Esophagus squamous epithelium (tissue), 5 donors: Measurements from ENCODE around the gene DNAH8. TPM values are rescaled to one million over a fixed set of nuclear protein-coding genes. Genes with fewer than 3 reads are reported as not detected.

ENCODE experiments used
- DNase-seq: peaks from one replicate; lab custom pipeline; 2025; lab: John Stamatoyannopoulos, UW
- H3K27ac ChIP-seq, 4 donors: fragments of 200-600 bp; sonication (generic); one replicate each; pipeline ENCODE4 v1.5.1; 2016 to 2019; ENCODE audit warnings: mild to moderate bottlenecking in 1 of 4
- H3K27me3 ChIP-seq, 4 donors: fragments of 200-600 bp; sonication (generic); 1 replicate in 3 of 4; 2 replicates in 1 of 4; pipeline versions ENCODE4 v1.5.1 to v1.6.0; 2017 to 2021; ENCODE audit warnings: antibody characterized with exemption in 1 of 4
- H3K36me3 ChIP-seq, 3 donors: fragments of 200-600 bp; sonication (generic); one replicate each; pipeline ENCODE4 v1.5.1; 2016 to 2019
- H3K4me1 ChIP-seq, 3 donors: fragments of 200-600 bp; sonication (generic); one replicate each; pipeline ENCODE4 v1.5.1; 2017 to 2019
- H3K4me3 ChIP-seq, 4 donors: fragments of 200-600 bp; sonication (generic); 1 replicate in 3 of 4; 2 replicates in 1 of 4; pipeline ENCODE4 v1.5.1; 2016 to 2019; ENCODE audit warnings: mild to moderate bottlenecking in 2 of 4, moderate library complexity in 1 of 4
- H3K9me3 ChIP-seq, 3 donors: fragments of 200-600 bp; sonication (generic); one replicate each; pipeline ENCODE4 v1.5.1; 2016 to 2019
- CTCF ChIP-seq, 6 experiments: fragments of 450-650 bp in 4 of 6; fragments of 200-600 bp in 2 of 6; sonication (generic) in 2 of 6; IDR thresholded peaks; one replicate each; pipeline ENCODE4 v1.5.1; 2016 to 2019; ENCODE audit warnings: antibody characterized with exemption in 6 of 6, mild to moderate bottlenecking in 4 of 6, moderate library complexity in 4 of 6
- POLR2A ChIP-seq, 4 donors: fragments of 450-650 bp; IDR thresholded peaks; one replicate each; pipeline ENCODE4 v1.6.1; 2017; ENCODE audit warnings: antibody characterized with exemption in 4 of 4, mild to moderate bottlenecking in 4 of 4, moderate library complexity in 3 of 4
- WGBS, 2 donors: methylation state at CpG; one replicate each; pipeline ENCODE4 v1.1.5; 2018; 5-methylcytosine and 5-hydroxymethylcytosine counted together
- intact Hi-C: fragments of 100-400 bp; cut with DNase I; formaldehyde crosslinking; loops from one replicate; pipeline ENCODE4 v1.15.0; 2022
- total RNA-seq, 4 donors: library from RNA; depleted of rRNA; stranded (reverse); fragments of >200 nt; gene quantifications; one replicate each; pipeline ENCODE4 v1.1.0, GENCODE V29; 2016
- donor health status: DM: yes; HTN: yes; CAD: no.

DNAH8 gene
- total RNA-seq, 4 donors from 2014 or later: under 0.01 to 0.03 TPM; not detected in 2

- H3K4me1 ChIP-seq: no peaks in the 10 kb centered on the region
- no peak overlapping the region for H3K27ac ChIP-seq
- no peak overlapping the region for H3K4me3 ChIP-seq
- peaks cover 0 to 32% (median 0%) of the 10 kb centered on the region in 4 donors for H3K27me3 ChIP-seq
- intact Hi-C loops: no loop called here
- TF ChIP-seq CTCF (IDR thresholded peaks at IDR 0.05) (no peak), POLR2A (IDR thresholded peaks at IDR 0.05) (no peak)
- no peaks in the 10 kb centered on the region for H3K9me3 ChIP-seq
- 17 to 37% methylated on average over 5 of the region's 5 CpGs for WGBS, 2 donors
- H3K36me3 ChIP-seq: no peaks in the 10 kb centered on the region
- no peak for DNase-seq
Measured at GRCh38 chr6:38813041-38813823, 98.1 kb downstream of the DNAH8 start.

- no peaks in the 10 kb centered on the region for H3K9me3 ChIP-seq
- no peak overlapping the region for H3K4me3 ChIP-seq
- no peaks in the 10 kb centered on the region for H3K4me1 ChIP-seq
- intact Hi-C loops: no loop called here
- no peak for DNase-seq
- no peak overlapping the region for H3K27ac ChIP-seq
- peaks cover 0 to 26% (median 0%) of the 10 kb centered on the region in 4 donors for H3K27me3 ChIP-seq
- TF ChIP-seq CTCF (IDR thresholded peaks at IDR 0.05): no peak
- TF ChIP-seq POLR2A (IDR thresholded peaks at IDR 0.05): no peak
- 83 to 84% methylated on average over 5 of the region's 5 CpGs for WGBS, 2 donors
- H3K36me3 ChIP-seq: no peaks in the 10 kb centered on the region
Measured at GRCh38 chr6:38814761-38815160, 99.7 kb downstream of the DNAH8 start.

- Histone ChIP-seq H3K27ac (no peak overlapping the region), H3K4me1 (no peaks in the 10 kb centered on the region), H3K36me3 (no peaks in the 10 kb centered on the region), H3K9me3 (no peaks in the 10 kb centered on the region), H3K27me3 (peaks cover 0 to 26% (median 0%) of the 10 kb centered on the region in 4 donors), H3K4me3 (no peak overlapping the region)
- intact Hi-C loops: no loop called here
- TF ChIP-seq CTCF (IDR thresholded peaks at IDR 0.05) (no peak), POLR2A (IDR thresholded peaks at IDR 0.05) (no peak)
- no peak for DNase-seq
- WGBS, 2 donors: 78 to 79% methylated on average over 8 of the region's 8 CpGs
Measured at GRCh38 chr6:38815250-38815649, 100.1 kb downstream of the DNAH8 start.

GRCh38 chr6:38818691-38819090 is 103.6 kb downstream of the DNAH8 start:
- DNase-seq: no peak
- no peaks in the 10 kb centered on the region for H3K4me1 ChIP-seq
- peaks cover 0 to 10% (median 0%) of the 10 kb centered on the region in 4 donors for H3K27me3 ChIP-seq
- TF ChIP-seq POLR2A (IDR thresholded peaks at IDR 0.05): no peak
- intact Hi-C loops: no loop called here
- H3K9me3 ChIP-seq: no peaks in the 10 kb centered on the region
- no peaks in the 10 kb centered on the region for H3K36me3 ChIP-seq
- H3K4me3 ChIP-seq: no peak overlapping the region
- WGBS, 2 donors: 74% methylated on average over 3 of the region's 3 CpGs
- H3K27ac ChIP-seq: no peak overlapping the region

- no peak for TF ChIP-seq CTCF (IDR thresholded peaks at IDR 0.05)
- no peak for TF ChIP-seq POLR2A (IDR thresholded peaks at IDR 0.05)
- Histone ChIP-seq H3K36me3 (no peaks in the 10 kb centered on the region), H3K4me1 (no peaks in the 10 kb centered on the region), H3K27me3 (no peaks in the 10 kb centered on the region), H3K27ac (no peak overlapping the region), H3K9me3 (no peaks in the 10 kb centered on the region), H3K4me3 (no peak overlapping the region)
- 92 to 98% methylated on average over 6 of the region's 6 CpGs for WGBS, 2 donors
- DNase-seq: no peak
- intact Hi-C loops: no loop called here
Measured at GRCh38 chr6:38822963-38823362, 107.9 kb downstream of the DNAH8 start.
